HG02943 (cell line): ENCODE results near the gene GFI1B.
"Not testable (repeated sequence)": the region's sequence is repeated elsewhere in the genome, so short reads cannot be mapped to it uniquely, and the experiment has no call there.

Experiments used
- ATAC-seq: cut with Tn5 transposase; IDR thresholded peaks from one replicate; pipeline ENCODE4 v1.9.1; 2021; ENCODE audit warnings: mild to moderate bottlenecking, low read depth, moderate library complexity; ENCODE audit not compliant: unreplicated experiment

GFI1B gene

GRCh38 chr9:133006731-133007352 lies 28.3 kb downstream of the GFI1B start:
- ATAC-seq = no peak

GRCh38 chr9:133008406-133008805 lies 29.9 kb downstream of the GFI1B start:
- no peak for ATAC-seq

- no peak for ATAC-seq
Observed at GRCh38 chr9:133008824-133009223, 30.3 kb downstream of the GFI1B start.

GRCh38 chr9:133009906-133010582 lies 31.6 kb downstream of the GFI1B start:
- no peak for ATAC-seq

- no peak for ATAC-seq
Observed at GRCh38 chr9:133014696-133015095, 36.2 kb downstream of the GFI1B start.

GRCh38 chr9:133023117-133023890 lies 44.8 kb downstream of the GFI1B start:
- ATAC-seq = no peak

- ATAC-seq = no peak
Observed at GRCh38 chr9:133026426-133026825, 47.9 kb downstream of the GFI1B start.

- ATAC-seq = no peak
Observed at GRCh38 chr9:133027134-133027533, 48.6 kb downstream of the GFI1B start.

GRCh38 chr9:133028221-133028620 lies 49.7 kb downstream of the GFI1B start:
- ATAC-seq = no peak

- ATAC-seq = peak; percentile 18
Observed at GRCh38 chr9:133029994-133030316, 51.5 kb downstream of the GFI1B start.

GRCh38 chr9:133030317-133031129 lies 52.0 kb downstream of the GFI1B start, which contains the start of gene GTF3C5:
TSS of gene GTF3C5 (plus strand) at chr9:133030997. CDS start at chr9:133031012, 15 bp downstream.
- peak; percentile 96 for ATAC-seq

- ATAC-seq = no peak
Observed at GRCh38 chr9:133031130-133031422, 52.6 kb downstream of the GFI1B start.

GRCh38 chr9:133031496-133031911 lies 53.0 kb downstream of the GFI1B start:
- ATAC-seq = no peak

- ATAC-seq = no peak
Observed at GRCh38 chr9:133032171-133032570, 53.7 kb downstream of the GFI1B start.

GRCh38 chr9:133035669-133036068 lies 57.2 kb downstream of the GFI1B start:
- no peak for ATAC-seq

GRCh38 chr9:133037775-133038515 lies 59.5 kb downstream of the GFI1B start:
- ATAC-seq = no peak

GRCh38 chr9:133040892-133041479 lies 62.5 kb downstream of the GFI1B start:
- not testable (repeated sequence) for ATAC-seq
